Mesothelial cell of epicardium (in vitro differentiated cells): Measurements from ENCODE around the gene LRRC63. TPM values are rescaled to one million over a fixed set of nuclear protein-coding genes. Genes with fewer than 3 reads are reported as not detected.

Experiments
- DNase-seq, 2 experiments: peaks; one replicate each; pipeline ENCODE4 v3.0.0; 2021; ENCODE audit warnings: low spot score in 2 of 2; ENCODE audit not compliant: unreplicated experiment in 2 of 2
- H3K27ac Mint-ChIP-seq: 2 replicates; pipeline ENCODE4 v1.8.0; 2021; ENCODE audit warnings: mixed read lengths
- H3K27me3 Mint-ChIP-seq: 2 replicates; pipeline ENCODE4 v1.8.0; 2021; ENCODE audit warnings: low read depth, mixed read lengths
- H3K36me3 Mint-ChIP-seq: 2 replicates; pipeline ENCODE4 v1.8.0; 2021; ENCODE audit warnings: mixed read lengths
- H3K4me1 Mint-ChIP-seq: 2 replicates; pipeline ENCODE4 v1.8.0; 2021; ENCODE audit warnings: mixed read lengths
- H3K4me3 Mint-ChIP-seq: 2 replicates; pipeline ENCODE4 v1.8.0; 2021; ENCODE audit warnings: mild to moderate bottlenecking, moderate library complexity, mixed read lengths
- H3K9me3 Mint-ChIP-seq: 2 replicates; pipeline ENCODE4 v1.8.0; 2021; ENCODE audit warnings: mixed read lengths
- CTCF ChIP-seq: fragments of 200-600 bp; sonication (generic); IDR thresholded peaks from one replicate; pipeline ENCODE4 v1.5.0; 2021; ENCODE audit warnings: antibody characterized with exemption; ENCODE audit not compliant: unreplicated experiment
- total RNA-seq: library from RNA; stranded (reverse); gene quantifications from 3 replicates; pipeline ENCODE4 v1.2.1, GENCODE V29; 2021

LRRC63 gene
- total RNA-seq, 1 donor from 2014 or later, result 0.42 TPM

- H3K4me3 Mint-ChIP-seq, result no peak overlapping the region
- no peak for DNase-seq
These were observed 33.6 kb upstream of the LRRC63 start for GRCh38 chr13:46178143-46178542.

DNA sequence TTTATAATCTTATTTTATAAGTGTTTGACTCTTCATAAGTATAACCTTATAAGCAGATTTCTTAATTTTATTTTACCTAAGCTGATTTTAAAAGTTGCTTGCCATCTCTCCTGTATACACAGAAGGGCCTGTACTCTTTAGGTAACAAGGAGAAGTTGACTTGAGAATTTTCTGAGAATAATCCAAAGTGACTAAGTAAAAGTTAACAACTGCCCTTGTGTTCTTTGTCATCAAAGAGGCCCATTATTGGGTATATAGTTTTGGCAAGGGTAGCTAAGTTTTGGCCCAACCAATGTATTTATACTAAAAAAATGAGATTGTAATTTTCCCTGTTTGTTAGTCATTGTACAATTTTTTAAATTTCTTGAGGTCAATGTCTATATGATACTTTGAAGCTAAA is 32.9 kb upstream of the LRRC63 start:
- peaks cover 42% of the 10 kb centered on the region for H3K4me1 Mint-ChIP-seq
- no peak for DNase-seq
- H3K36me3 Mint-ChIP-seq, result no peaks in the 10 kb centered on the region
- H3K27me3 Mint-ChIP-seq, result no peaks in the 10 kb centered on the region
- no peak overlapping the region for H3K4me3 Mint-ChIP-seq
- H3K9me3 Mint-ChIP-seq, result no peaks in the 10 kb centered on the region
- no peak for TF ChIP-seq CTCF
- peak overlapping the region; percentile 56 for H3K27ac Mint-ChIP-seq

More at GRCh38 chr13:46178143-46178542, 33.6 kb upstream of the LRRC63 start:
- Mint-ChIP-seq H3K36me3 (no peaks in the 10 kb centered on the region), H3K9me3 (no peaks in the 10 kb centered on the region), H3K4me1 (peaks cover 40% of the 10 kb centered on the region), H3K27ac (no peak overlapping the region), H3K27me3 (no peaks in the 10 kb centered on the region)
- no peak for TF ChIP-seq CTCF

- no peak for DNase-seq
- H3K4me3 Mint-ChIP-seq, result no peak overlapping the region
- H3K9me3 Mint-ChIP-seq, result no peaks in the 10 kb centered on the region
- no peak for TF ChIP-seq CTCF
- no peaks in the 10 kb centered on the region for H3K27me3 Mint-ChIP-seq
- H3K4me1 Mint-ChIP-seq, result peaks cover 42% of the 10 kb centered on the region
- no peaks in the 10 kb centered on the region for H3K36me3 Mint-ChIP-seq
- H3K27ac Mint-ChIP-seq, result peak overlapping the region; percentile 56
These were observed 32.2 kb upstream of the LRRC63 start for GRCh38 chr13:46179491-46179908.

- Mint-ChIP-seq H3K27me3 (no peaks in the 10 kb centered on the region), H3K36me3 (no peaks in the 10 kb centered on the region), H3K4me3 (no peak overlapping the region), H3K9me3 (no peaks in the 10 kb centered on the region), H3K27ac (peak overlapping the region; percentile 28), H3K4me1 (peaks cover 42% of the 10 kb centered on the region)
- TF ChIP-seq CTCF, result no peak
- DNase-seq, result no peak
These were observed 31.6 kb upstream of the LRRC63 start for GRCh38 chr13:46179969-46180763.

- Mint-ChIP-seq H3K4me3 (peak overlapping the region; percentile 50), H3K9me3 (no peaks in the 10 kb centered on the region), H3K4me1 (peaks cover 42% of the 10 kb centered on the region), H3K36me3 (no peaks in the 10 kb centered on the region), H3K27ac (no peak overlapping the region), H3K27me3 (no peaks in the 10 kb centered on the region)
- DNase-seq, result no peak
- TF ChIP-seq CTCF, result no peak
These were observed 30.3 kb upstream of the LRRC63 start for GRCh38 chr13:46181377-46181839.
